ENCODE results near the gene CYYR1.

- TF ChIP-seq CTCF (IDR thresholded peaks at IDR 0.05): no peak
- TF ChIP-seq EP300 (IDR thresholded peaks at IDR 0.05): no peak
- no peak for TF ChIP-seq POLR2A (IDR thresholded peaks at IDR 0.05)
Measured at GRCh38 chr21:26513212-26513611, 59.9 kb downstream of the CYYR1 start.

Measured in gastroesophageal sphincter (tissue), 3 donors.